Esophagus squamous epithelium (tissue), 4 donors: Measurements from ENCODE around the gene SH3PXD2B.

ENCODE experiments used
- CTCF ChIP-seq, 6 experiments: fragments of 450-650 bp in 4 of 6; fragments of 200-600 bp in 2 of 6; sonication (generic) in 2 of 6; IDR thresholded peaks; one replicate each; pipeline ENCODE4 v1.5.1; 2016 to 2019; ENCODE audit warnings: antibody characterized with exemption in 6 of 6, mild to moderate bottlenecking in 4 of 6, moderate library complexity in 4 of 6
- POLR2A ChIP-seq, 4 donors: fragments of 450-650 bp; IDR thresholded peaks; one replicate each; pipeline ENCODE4 v1.6.1; 2017; ENCODE audit warnings: antibody characterized with exemption in 4 of 4, mild to moderate bottlenecking in 4 of 4, moderate library complexity in 3 of 4

- TF ChIP-seq CTCF (IDR thresholded peaks at IDR 0.05), result no peak
- no peak for TF ChIP-seq POLR2A (IDR thresholded peaks at IDR 0.05)
Measured at GRCh38 chr5:172413601-172414171, 40.6 kb downstream of the SH3PXD2B start.
